Natural killer cell (primary cell): Measurements from ENCODE around the gene NT5C3B. TPM values are rescaled to one million over a fixed set of nuclear protein-coding genes. Genes with fewer than 3 reads are reported as not detected.

ENCODE experiments used
- ATAC-seq, 3 donors: fragments of 150-1000 bp in 2 of 3; fragments of 200-7000 bp in 1 of 3; cut with Tn5 transposase; 1 replicate in 1 of 3; 2 replicates in 2 of 3; pipeline ENCODE4 v1.10.0; 2021; ENCODE audit warnings: mild to moderate bottlenecking in 2 of 3, moderate library complexity in 2 of 3
- DNase-seq, 2 donors: peaks; one replicate each; pipeline versions ENCODE4 v3.0.0 to v3.0.0-alpha.2; 2013 to 2021; ENCODE audit warnings: mixed read lengths in 1 of 2
- H3K27ac ChIP-seq: one replicate; pipeline ENCODE4 v1.5.1; 2013; ENCODE audit warnings: mild to moderate bottlenecking, low read length
- H3K27me3 ChIP-seq: one replicate; pipeline ENCODE4 v1.6.1; 2013; ENCODE audit warnings: low read length; ENCODE audit not compliant: control insufficient read depth, insufficient read depth
- H3K36me3 ChIP-seq: one replicate; pipeline ENCODE4 v1.6.1; 2013; ENCODE audit warnings: low read length; ENCODE audit not compliant: control insufficient read depth, insufficient read depth
- H3K4me1 ChIP-seq: one replicate; pipeline ENCODE4 v1.6.1; 2013; ENCODE audit warnings: low read length; ENCODE audit not compliant: control insufficient read depth, insufficient read depth
- H3K4me3 ChIP-seq: one replicate; pipeline ENCODE4 v1.5.1; 2013; ENCODE audit warnings: low read length
- H3K9me3 ChIP-seq: one replicate; pipeline ENCODE4 v1.6.1; 2013; ENCODE audit warnings: low read length; ENCODE audit not compliant: control insufficient read depth, insufficient read depth
- H3K27ac Mint-ChIP-seq, 2 donors: one replicate each; pipeline ENCODE4 v1.8.0; 2022; ENCODE audit warnings: mild to moderate bottlenecking in 2 of 2, mixed read lengths in 2 of 2, moderate library complexity in 1 of 2
- H3K27me3 Mint-ChIP-seq, 2 donors: one replicate each; pipeline ENCODE4 v1.8.0; 2022; ENCODE audit warnings: low read depth in 2 of 2, mixed read lengths in 2 of 2
- H3K36me3 Mint-ChIP-seq: one replicate; pipeline ENCODE4 v1.8.0; 2022; ENCODE audit warnings: mixed read lengths
- H3K4me1 Mint-ChIP-seq, 2 donors: one replicate each; pipeline ENCODE4 v1.8.0; 2022; ENCODE audit warnings: mixed read lengths in 2 of 2
- H3K4me3 Mint-ChIP-seq: one replicate; pipeline ENCODE4 v1.8.0; 2022; ENCODE audit warnings: mild to moderate bottlenecking, moderate library complexity, mixed read lengths
- H3K9me3 Mint-ChIP-seq, 2 donors: one replicate each; pipeline ENCODE4 v1.8.0; 2022; ENCODE audit warnings: mixed read lengths in 2 of 2
- WGBS: methylation state at CpG from one replicate; pipeline ENCODE4 v1.1.7; 2013; ENCODE audit warnings: missing lambda C conversion rate; ENCODE audit not compliant: insufficient coverage; 5-methylcytosine and 5-hydroxymethylcytosine counted together
- intact Hi-C: fragments of 100-400 bp; cut with micrococcal nuclease; formaldehyde crosslinking; loops from one replicate; pipeline ENCODE4 v1.14.2; 2022
- total RNA-seq, 4 donors: library from RNA; stranded (reverse); fragments of 120-200 nt in 1 of 4; gene quantifications; one replicate each; pipeline versions ENCODE4 v1.2.3 to v1.2.4, GENCODE V29; 2013 to 2022
- TF ChIP-seq, protein P1 (sequence below): fragments of 200-600 bp; IDR thresholded peaks from one replicate; pipeline ENCODE4 v1.8.0; 2022; ENCODE audit warnings: antibody characterized with exemption

Gene NT5C3B
- total RNA-seq, 3 donors from 2014 or later (not counting 1 experiment from before 2014, with no cell fraction given): 9.1 to 10.0 (median 9.8) TPM

DNA sequence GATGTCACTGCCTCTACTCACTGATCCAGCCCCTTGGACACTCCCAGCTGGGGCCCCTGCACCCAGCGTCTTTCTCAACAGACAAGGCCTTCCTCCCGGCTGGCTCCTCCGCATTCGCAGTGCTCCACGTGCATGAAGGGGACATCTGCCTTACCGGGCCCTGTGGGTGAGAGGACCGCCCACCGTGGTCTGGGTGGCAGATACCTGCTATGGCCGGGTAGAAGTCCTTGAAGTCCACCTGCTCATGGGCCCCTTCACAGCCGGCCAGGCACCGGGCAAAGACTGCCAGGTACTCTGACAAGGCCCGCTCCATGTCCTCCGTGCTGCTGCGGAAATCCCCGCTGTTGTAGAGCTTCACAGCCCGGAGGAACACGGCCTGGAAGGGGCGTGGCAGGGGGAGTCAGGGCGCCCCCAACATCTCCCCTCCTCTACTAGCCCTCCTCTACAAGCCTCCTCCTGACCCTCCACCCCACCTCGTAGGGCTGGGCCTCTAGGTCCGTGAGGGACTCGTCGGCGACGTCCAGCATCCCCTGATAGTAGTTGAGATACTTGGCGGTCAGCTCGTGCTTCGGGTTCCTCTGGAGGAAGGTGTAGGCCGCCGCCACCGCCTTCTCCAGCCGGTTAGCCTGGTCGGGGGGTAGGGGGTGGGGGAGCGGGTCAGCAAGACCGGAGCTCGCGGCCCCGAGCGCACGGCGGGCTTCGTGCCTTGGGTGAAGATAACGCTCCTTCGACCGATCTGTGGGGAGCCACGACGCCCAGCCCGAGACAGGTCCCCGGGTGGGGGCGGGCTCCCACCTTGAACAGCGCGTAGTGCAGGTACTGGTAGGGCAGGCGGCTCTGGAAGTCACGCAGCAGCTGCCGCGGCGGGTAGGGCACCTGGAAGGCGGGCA lies 25.1 kb downstream of the NT5C3B start:
- Histone ChIP-seq H3K4me1 (peaks cover 33% of the 10 kb centered on the region), H3K27me3 (no peaks in the 10 kb centered on the region), H3K36me3 (no peaks in the 10 kb centered on the region), H3K27ac (no peak overlapping the region), H3K9me3 (no peaks in the 10 kb centered on the region), H3K4me3 (peak overlapping the region; percentile 83)
- Mint-ChIP-seq H3K9me3 (no peaks in the 10 kb centered on the region), H3K36me3 (no peaks in the 10 kb centered on the region), H3K4me3 (peak overlapping the region; percentile 97), H3K4me1 (peaks cover 19 to 34% of the 10 kb centered on the region in 2 donors), H3K27ac (peak overlapping the region in 1 of 2 donors; percentile 79), H3K27me3 (no peaks in the 10 kb centered on the region)
- peak in 2 of 3 donors; percentile 12 to 33 for ATAC-seq
- intact Hi-C loops: no loop called here
- TF ChIP-seq, protein P1, sequence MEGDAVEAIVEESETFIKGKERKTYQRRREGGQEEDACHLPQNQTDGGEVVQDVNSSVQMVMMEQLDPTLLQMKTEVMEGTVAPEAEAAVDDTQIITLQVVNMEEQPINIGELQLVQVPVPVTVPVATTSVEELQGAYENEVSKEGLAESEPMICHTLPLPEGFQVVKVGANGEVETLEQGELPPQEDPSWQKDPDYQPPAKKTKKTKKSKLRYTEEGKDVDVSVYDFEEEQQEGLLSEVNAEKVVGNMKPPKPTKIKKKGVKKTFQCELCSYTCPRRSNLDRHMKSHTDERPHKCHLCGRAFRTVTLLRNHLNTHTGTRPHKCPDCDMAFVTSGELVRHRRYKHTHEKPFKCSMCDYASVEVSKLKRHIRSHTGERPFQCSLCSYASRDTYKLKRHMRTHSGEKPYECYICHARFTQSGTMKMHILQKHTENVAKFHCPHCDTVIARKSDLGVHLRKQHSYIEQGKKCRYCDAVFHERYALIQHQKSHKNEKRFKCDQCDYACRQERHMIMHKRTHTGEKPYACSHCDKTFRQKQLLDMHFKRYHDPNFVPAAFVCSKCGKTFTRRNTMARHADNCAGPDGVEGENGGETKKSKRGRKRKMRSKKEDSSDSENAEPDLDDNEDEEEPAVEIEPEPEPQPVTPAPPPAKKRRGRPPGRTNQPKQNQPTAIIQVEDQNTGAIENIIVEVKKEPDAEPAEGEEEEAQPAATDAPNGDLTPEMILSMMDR: no peak
- no peak for DNase-seq
- WGBS: 34% methylated on average over 58 of the region's 58 CpGs

DNA sequence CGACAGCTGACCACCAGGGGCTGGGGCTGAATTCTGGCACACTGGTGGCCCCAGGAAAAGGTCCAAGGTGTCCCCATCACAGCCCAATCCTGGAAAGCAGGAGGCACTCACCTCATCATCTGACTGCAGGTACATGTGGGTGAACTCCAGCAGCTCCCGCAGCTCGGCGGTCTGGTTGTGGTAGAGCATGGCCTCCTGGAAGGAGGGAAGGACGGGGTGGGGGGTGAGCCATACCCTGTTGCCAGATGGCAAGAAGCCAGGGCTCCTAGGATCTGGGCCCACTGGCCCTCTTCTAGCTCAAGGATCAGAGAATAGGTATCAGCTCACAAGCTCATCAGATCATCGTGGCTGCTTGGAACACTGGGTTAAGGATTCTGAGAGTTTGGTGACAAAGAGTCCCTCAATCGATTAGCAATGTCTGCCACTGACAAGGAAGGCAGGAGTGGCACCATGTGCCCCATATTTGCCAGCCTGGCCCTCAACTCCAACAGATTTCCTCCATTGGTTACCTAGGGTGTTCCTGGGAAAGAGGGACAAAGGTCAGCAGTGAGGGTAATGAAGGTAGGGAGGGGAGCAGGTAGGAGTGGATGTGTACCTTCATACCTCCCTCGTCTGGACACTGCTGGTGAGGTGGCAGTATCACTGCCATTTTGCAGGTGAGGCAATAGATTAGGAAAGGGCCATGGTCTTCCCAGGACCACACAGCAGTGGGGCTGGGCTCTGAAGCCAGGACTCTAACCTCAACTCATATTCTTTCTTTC lies 29.2 kb downstream of the NT5C3B start:
- H3K27me3 Mint-ChIP-seq: no peaks in the 10 kb centered on the region

DNA sequence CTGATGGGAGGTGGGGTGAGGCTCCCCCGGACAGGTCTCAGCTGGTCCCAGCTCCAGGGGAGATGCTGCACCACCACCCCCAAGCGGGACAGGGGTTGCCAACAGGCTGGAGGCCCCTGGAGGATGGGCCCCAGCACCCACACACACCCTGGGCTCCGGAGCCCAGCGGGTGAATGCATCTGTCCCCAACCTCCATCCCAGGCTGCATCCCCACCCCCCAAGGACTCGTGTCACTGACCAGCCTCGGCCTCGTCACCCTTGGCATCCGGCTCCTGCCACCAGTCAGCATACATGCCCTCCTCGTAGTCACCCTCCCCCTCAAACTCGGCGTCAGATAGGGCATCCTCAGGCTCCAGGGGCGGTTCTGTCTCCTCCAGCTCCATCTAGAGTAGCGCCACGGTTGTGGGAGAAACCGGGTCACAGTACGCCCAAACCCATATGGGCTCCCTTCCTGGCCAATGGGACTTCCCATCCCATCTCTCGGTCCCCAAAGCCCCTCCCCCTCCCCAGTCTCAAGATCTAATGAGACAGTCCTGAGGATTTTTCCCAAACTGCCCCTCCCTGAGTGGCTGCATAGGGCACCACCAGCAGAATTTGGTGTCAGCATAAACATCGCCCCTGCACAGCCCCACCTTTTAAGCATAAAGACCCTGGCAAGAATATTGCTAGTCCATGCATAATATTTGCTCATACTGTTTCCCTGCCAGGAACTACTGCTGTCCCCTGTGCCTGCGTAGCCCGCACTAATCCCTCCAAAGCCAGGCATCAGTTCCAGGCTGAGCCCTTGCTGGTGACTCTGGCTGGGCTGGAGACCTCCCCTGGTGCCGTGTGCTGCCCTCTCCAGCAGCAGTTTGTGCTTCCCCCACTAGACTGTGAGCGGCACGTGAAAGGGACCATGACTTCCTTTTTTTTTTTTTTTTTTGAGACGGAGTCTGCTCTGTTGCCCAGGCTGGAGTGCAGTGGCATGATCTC lies 32.7 kb downstream of the NT5C3B start:
- H3K4me3 Mint-ChIP-seq: no peak overlapping the region
- no peak overlapping the region for H3K4me3 ChIP-seq
- H3K4me1 ChIP-seq: peaks cover 8% of the 10 kb centered on the region
- intact Hi-C loops: no loop called here
- H3K4me1 Mint-ChIP-seq: peaks cover 0 to 7% of the 10 kb centered on the region in 2 donors
- ATAC-seq (no peak), DNase-seq (no peak)
- no peaks in the 10 kb centered on the region for H3K9me3 ChIP-seq
- H3K27me3 ChIP-seq: no peaks in the 10 kb centered on the region
- TF ChIP-seq, protein P1: no peak
- H3K36me3 ChIP-seq: no peaks in the 10 kb centered on the region
- H3K27ac Mint-ChIP-seq: no peak overlapping the region
- H3K9me3 Mint-ChIP-seq: no peaks in the 10 kb centered on the region
- 67% methylated on average over 24 of the region's 24 CpGs for WGBS
- H3K27me3 Mint-ChIP-seq: peaks cover 0 to 2% of the 10 kb centered on the region in 2 donors
- H3K27ac ChIP-seq: no peak overlapping the region
- no peaks in the 10 kb centered on the region for H3K36me3 Mint-ChIP-seq

More for the DNA sequence above, 29.2 kb downstream of the NT5C3B start:
- H3K4me1 Mint-ChIP-seq: peaks cover 13 to 18% of the 10 kb centered on the region in 2 donors
- TF ChIP-seq, protein P1: no peak
- H3K4me3 Mint-ChIP-seq: no peak overlapping the region
- Histone ChIP-seq H3K27me3 (no peaks in the 10 kb centered on the region), H3K27ac (no peak overlapping the region), H3K4me1 (peaks cover 23% of the 10 kb centered on the region), H3K36me3 (no peaks in the 10 kb centered on the region), H3K9me3 (no peaks in the 10 kb centered on the region), H3K4me3 (no peak overlapping the region)
- DNase-seq (no peak), ATAC-seq (no peak)
- intact Hi-C loops: no loop called here
- 90% methylated on average over 8 of the region's 8 CpGs for WGBS
- H3K36me3 Mint-ChIP-seq: no peaks in the 10 kb centered on the region
- H3K27ac Mint-ChIP-seq: no peak overlapping the region
- no peaks in the 10 kb centered on the region for H3K9me3 Mint-ChIP-seq
